ENCODE results near the gene RRP8.

Gene RRP8

GRCh38 chr11:6619004-6619745, 15.8 kb upstream of the RRP8 start, which contains the start of gene TPP1:
Gene TPP1 (minus strand): TSS chr11:6619422. CDS start chr11:6619400, 22 bp downstream.
- TF ChIP-seq CTCF (IDR thresholded peaks at IDR 0.05), result no peak

GRCh38 chr11:6618117-6619003, 14.9 kb upstream of the RRP8 start:
- TF ChIP-seq CTCF (IDR thresholded peaks at IDR 0.05), result no peak

DNA sequence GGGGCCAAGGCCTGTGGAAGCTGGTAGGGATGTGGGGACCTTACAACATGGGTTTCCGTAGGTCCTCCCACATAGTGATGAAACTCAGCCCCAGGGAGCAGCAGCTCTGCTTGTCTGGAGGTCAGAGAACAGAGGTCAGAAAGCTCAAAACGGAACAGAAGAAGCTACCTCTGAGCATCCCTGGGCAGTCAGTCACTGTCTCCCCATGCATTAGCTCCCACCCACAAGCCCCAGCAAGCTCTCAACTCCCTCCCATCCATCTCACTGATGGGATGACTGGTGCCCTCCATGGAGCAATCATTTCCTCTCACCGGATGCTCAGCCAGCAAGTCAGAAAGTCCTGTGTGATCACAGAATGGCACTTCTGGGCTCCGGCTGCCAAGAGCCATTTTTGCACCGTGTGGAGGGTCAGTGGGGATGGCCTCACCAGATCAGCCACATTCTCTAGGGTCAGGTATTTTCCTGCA, 13.9 kb upstream of the RRP8 start:
- TF ChIP-seq CTCF (IDR thresholded peaks at IDR 0.05), result no peak

DNA sequence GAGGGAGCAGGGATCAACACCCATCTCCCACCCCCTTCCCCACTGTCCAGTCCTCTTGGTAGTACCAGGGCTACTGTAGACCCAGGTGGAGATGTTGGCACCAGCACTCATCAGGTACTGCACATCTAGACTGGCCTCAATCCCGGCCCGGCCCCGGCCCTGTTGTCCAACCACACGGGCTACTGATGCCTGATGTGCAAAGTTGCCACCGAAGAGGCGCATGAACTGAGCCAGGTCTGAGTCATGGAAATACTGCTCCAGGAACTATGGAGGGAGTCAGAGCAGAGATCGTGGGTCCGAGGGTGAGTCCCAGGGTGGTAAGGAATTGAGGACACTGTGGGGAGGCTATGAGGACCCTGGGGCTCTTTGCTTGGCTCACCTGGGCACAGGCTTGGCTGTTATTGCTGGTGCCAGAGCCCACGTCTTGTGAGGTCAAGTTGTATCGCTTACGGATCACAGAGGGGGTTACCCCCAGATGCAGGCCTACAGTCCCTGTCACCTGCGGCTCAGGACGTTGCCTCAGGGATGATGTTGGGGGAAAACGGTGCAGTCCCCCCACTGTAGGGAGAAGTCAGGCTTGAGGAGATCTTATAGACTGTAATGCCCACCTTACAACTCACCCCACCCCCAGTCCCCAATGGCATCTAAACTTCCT, 13.3 kb upstream of the RRP8 start:
- no peak for TF ChIP-seq CTCF (IDR thresholded peaks at IDR 0.05)

- no peak for TF ChIP-seq CTCF (IDR thresholded peaks at IDR 0.05)
These were observed 12.6 kb upstream of the RRP8 start for GRCh38 chr11:6615882-6616585.

DNA sequence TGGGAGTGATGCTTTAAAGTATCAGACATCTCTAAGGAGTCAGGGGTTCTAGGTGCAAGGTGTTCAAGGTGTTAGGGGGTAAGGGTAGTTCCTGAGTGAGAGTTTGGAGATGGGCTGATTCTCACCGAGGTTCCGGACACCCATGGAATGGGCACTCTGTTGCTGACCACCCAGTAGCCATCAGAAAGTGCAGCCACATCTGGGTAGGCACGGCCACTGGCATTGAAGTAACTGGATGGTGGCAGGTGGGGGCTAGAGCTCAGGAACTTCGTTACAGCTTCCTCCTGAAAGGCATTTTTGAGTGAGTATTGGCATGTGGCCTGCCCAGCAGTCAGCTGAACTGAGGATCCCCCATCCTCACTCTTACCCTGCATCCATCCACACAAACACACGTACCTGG, 11.6 kb upstream of the RRP8 start:
- TF ChIP-seq CTCF (IDR thresholded peaks at IDR 0.05), result no peak

GRCh38 chr11:6614446-6614845, 11.0 kb upstream of the RRP8 start:
- TF ChIP-seq CTCF (IDR thresholded peaks at IDR 0.05), result no peak
